Endothelial cell of umbilical vein (primary cell): ENCODE results near the gene CHL1. TPM values are rescaled to one million over a fixed set of nuclear protein-coding genes. Genes with fewer than 3 reads are reported as not detected.

ENCODE experiments used
- BruUV-seq: library from RNA; stranded (reverse); fragments of 400-500 nt; replicated peaks from 2 replicates; lab custom pipeline; 2021; lab: Mats Ljungman, UMichigan
- CTCF ChIA-PET: fragments of 300-600, 350-600 bp; sonication (Branson Sonifier 250); formaldehyde crosslinking; loops from one replicate; lab custom pipeline; 2021; ENCODE audit warnings: antibody characterized with exemption, inconsistent platforms; lab: Charles Lee
- POLR2A ChIA-PET: fragments of 300-600, 350-600 bp; sonication (Branson Sonifier 250); formaldehyde crosslinking; loops from one replicate; lab custom pipeline; 2021; ENCODE audit warnings: antibody characterized with exemption, inconsistent platforms; lab: Charles Lee
- DNase-seq: peaks from one replicate; pipeline ENCODE4 v3.0.0-alpha.2; 2011; ENCODE audit warnings: low read depth, low spot score
- FAIRE-seq: peaks from 2 replicates; lab custom pipeline; 2011; peaks lifted over from hg19 to GRCh38; lab: Jason Lieb, UNC
- H2AFZ ChIP-seq: 2 replicates; pipeline ENCODE4 v1.6.0; 2012; ENCODE audit warnings: low read depth, low read length, control low read depth, inconsistent platforms
- H3K27ac ChIP-seq: 2 replicates; pipeline ENCODE4 v1.5.1; 2011; ENCODE audit warnings: low read depth, mild to moderate bottlenecking, control low read depth, low read length, moderate library complexity; ENCODE audit not compliant: insufficient read depth
- H3K27me3 ChIP-seq, 2 experiments: 2 replicates each; pipeline versions ENCODE4 v1.6.0 to v1.6.1; 2011; ENCODE audit warnings: low read length in 2 of 2, mixed read lengths in 1 of 2; ENCODE audit not compliant: control insufficient read depth in 2 of 2, insufficient read depth in 2 of 2
- H3K36me3 ChIP-seq, 2 experiments: 2 replicates in 1 of 2; 3 replicates in 1 of 2; pipeline ENCODE4 v1.5.1; 2011; ENCODE audit warnings: low read length in 2 of 2, mild to moderate bottlenecking in 1 of 2, moderate library complexity in 1 of 2; ENCODE audit not compliant: control insufficient read depth in 2 of 2, insufficient read depth in 2 of 2; ENCODE audit errors: extremely low read depth in 1 of 2
- H3K4me1 ChIP-seq: 3 replicates; pipeline ENCODE4 v1.5.1; 2011; ENCODE audit warnings: mild to moderate bottlenecking, low read length; ENCODE audit not compliant: control insufficient read depth, insufficient read depth; ENCODE audit errors: extremely low read depth
- H3K4me2 ChIP-seq: 2 replicates; pipeline ENCODE4 v1.6.1; 2011; ENCODE audit warnings: low read length, control low read depth, mixed read lengths; ENCODE audit not compliant: insufficient read depth
- H3K4me3 ChIP-seq, 3 experiments: fragments of 200-600 bp in 1 of 3; sonication (generic), shearing (Covaris generic) in 1 of 3; replicated peaks in 1 of 3; 2 replicates each; pipeline ENCODE4 v1.5.1; 2011 to 2016; ENCODE audit warnings: control low read depth in 3 of 3, low read length in 3 of 3, mild to moderate bottlenecking in 2 of 3, inconsistent platforms in 1 of 3, low read depth in 1 of 3, moderate library complexity in 1 of 3; ENCODE audit not compliant: insufficient read depth in 1 of 3
- H3K79me2 ChIP-seq: 2 replicates; pipeline ENCODE4 v1.6.0; 2012; ENCODE audit warnings: low read length, inconsistent platforms; ENCODE audit not compliant: control insufficient read depth, insufficient read depth
- H3K9ac ChIP-seq: replicated peaks from 2 replicates; pipeline ENCODE3; 2011; ENCODE audit warnings: low read length, control low read depth; ENCODE audit not compliant: insufficient read depth; ENCODE audit errors: extremely low read depth
- H3K9me1 ChIP-seq: replicated peaks from 3 replicates; pipeline ENCODE4 v1.6.0; 2011; ENCODE audit warnings: mild to moderate bottlenecking, low read length; ENCODE audit not compliant: control insufficient read depth, insufficient read depth; ENCODE audit errors: extremely low read depth
- H3K9me3 ChIP-seq: replicated peaks from 2 replicates; pipeline ENCODE4 v1.5.1; 2012; ENCODE audit warnings: low read length, inconsistent platforms; ENCODE audit not compliant: control insufficient read depth, insufficient read depth
- H4K20me1 ChIP-seq: replicated peaks from 2 replicates; pipeline ENCODE3; 2011; ENCODE audit warnings: mild to moderate bottlenecking, low read length; ENCODE audit not compliant: control insufficient read depth, insufficient read depth; ENCODE audit errors: extremely low read depth
- EZH2 ChIP-seq: IDR thresholded peaks from 2 replicates; pipeline ENCODE4 v1.6.1; 2012; ENCODE audit warnings: borderline replicate concordance, low read depth, mild to moderate bottlenecking, moderate library complexity, low read length, inconsistent platforms; ENCODE audit not compliant: severe bottlenecking
- FOS ChIP-seq: IDR thresholded peaks from 2 replicates; pipeline ENCODE4 v1.6.1; 2011; ENCODE audit warnings: mild to moderate bottlenecking, low read length, moderate library complexity, borderline replicate concordance; ENCODE audit not compliant: insufficient read depth
- GATA2 ChIP-seq: IDR thresholded peaks from 2 replicates; pipeline ENCODE4 v1.7.0; 2011; ENCODE audit warnings: low read depth, mild to moderate bottlenecking, moderate library complexity, mixed read lengths, low read length; ENCODE audit not compliant: insufficient read length, insufficient read depth
- JUN ChIP-seq: IDR thresholded peaks from 2 replicates; pipeline ENCODE4 v1.6.1; 2011; ENCODE audit warnings: borderline replicate concordance, low read depth; ENCODE audit not compliant: insufficient read length, insufficient read depth
- MYC ChIP-seq: IDR thresholded peaks from one replicate; pipeline ENCODE4 v1.6.1; 2011; ENCODE audit warnings: mild to moderate bottlenecking, low read depth, low read length
- POLR2A ChIP-seq: IDR thresholded peaks from 2 replicates; pipeline ENCODE4 v1.6.1; 2012; ENCODE audit warnings: low read depth, mild to moderate bottlenecking, control low read depth, low read length
- POLR2AphosphoS5 ChIP-seq: IDR thresholded peaks from 2 replicates; pipeline ENCODE4 v1.6.1; 2012; ENCODE audit warnings: low read depth, mild to moderate bottlenecking, control low read depth, low read length, moderate library complexity; ENCODE audit not compliant: insufficient read depth
- dilution Hi-C: fragments of 300-500 bp; cut with MboI; formaldehyde crosslinking; loops from one replicate; pipeline ENCODE4 v1.15.0; 2019; ENCODE audit warnings: low sequenced_read_pairs; ENCODE audit not compliant: extremely low pct_ligation_motif_present
- intact Hi-C: fragments of 100-400 bp; cut with micrococcal nuclease; formaldehyde crosslinking; loops from one replicate; pipeline ENCODE4 v1.10.0; 2022
- polyA plus RNA-seq, 4 experiments: library from polyadenylated mRNA; depleted of rRNA in 3 of 4; stranded (reverse) in 3 of 4; unstranded in 1 of 4; fragments of >200 nt; gene quantifications; 2 replicates each; pipeline versions ENCODE4 v1.2.1 to v1.2.3, GENCODE V29; 2011 to 2012; ENCODE audit warnings: missing spikeins in 1 of 4
- total RNA-seq: library from RNA; stranded (reverse); gene quantifications from 2 replicates; pipeline ENCODE4 v1.2.3, GENCODE V29; 2021
- TF ChIP-seq, protein P1 (sequence below): IDR thresholded peaks from 2 replicates; pipeline ENCODE4 v1.6.1; 2011; ENCODE audit not compliant: insufficient read depth, insufficient read length
- TF ChIP-seq, protein P2 (sequence below), 2 donors: IDR thresholded peaks; 1 replicate in 1 of 2; 2 replicates in 1 of 2; pipeline ENCODE4 v1.5.1; 2011; ENCODE audit warnings: low read length in 2 of 2, mild to moderate bottlenecking in 2 of 2, moderate library complexity in 2 of 2, control low read depth in 1 of 2, inconsistent platforms in 1 of 2, low read depth in 1 of 2; ENCODE audit not compliant: insufficient read depth in 1 of 2; ENCODE audit errors: extremely low read depth in 1 of 2

Gene CHL1
- total and polyA plus RNA-seq, 2 donors (not counting 3 experiments of a cell fraction or from before 2014, with no cell fraction given) = not detected

DNA sequence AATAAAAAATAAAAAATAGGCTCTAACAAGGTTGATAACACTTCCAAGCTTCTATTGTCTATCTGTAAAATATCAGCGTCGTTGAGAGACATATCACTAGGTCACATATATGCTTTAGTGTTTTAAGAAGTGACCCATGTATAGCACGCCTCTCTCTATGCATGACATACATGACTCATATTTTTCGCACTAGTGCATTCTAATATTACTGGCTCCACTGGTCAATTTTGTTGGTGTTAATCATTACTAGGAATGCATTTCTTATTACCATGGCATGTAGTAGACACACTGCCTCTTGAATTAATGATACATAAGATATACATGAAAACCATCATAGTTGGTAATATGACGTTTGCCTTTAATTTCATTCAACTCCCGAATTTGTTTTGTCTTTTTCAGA lies 203.1 kb downstream of the CHL1 start:
- Histone ChIP-seq H3K9ac (no peak overlapping the region), H2AFZ (no peak overlapping the region), H3K4me1 (no peaks in the 10 kb centered on the region), H3K27ac (no peak overlapping the region), H3K9me1 (no peaks in the 10 kb centered on the region), H3K27me3 (no peaks in the 10 kb centered on the region), H4K20me1 (no peaks in the 10 kb centered on the region), H3K36me3 (no peaks in the 10 kb centered on the region), H3K79me2 (no peaks in the 10 kb centered on the region), H3K4me2 (no peak overlapping the region), H3K9me3 (peaks cover 2% of the 10 kb centered on the region), H3K4me3 (no peak overlapping the region)
- DNase-seq (no peak), FAIRE-seq (no peak)
- CTCF ChIA-PET = no interaction called here
- intact Hi-C loops = no loop called here
- POLR2A ChIA-PET = no interaction called here
- dilution Hi-C loops = no loop called here
- no TSS peak for BruUV-seq
- no peak for TF ChIP-seq POLR2A
- no peak for TF ChIP-seq GATA2
- no peak for TF ChIP-seq FOS
- no peak for TF ChIP-seq POLR2AphosphoS5
- TF ChIP-seq, protein P1, sequence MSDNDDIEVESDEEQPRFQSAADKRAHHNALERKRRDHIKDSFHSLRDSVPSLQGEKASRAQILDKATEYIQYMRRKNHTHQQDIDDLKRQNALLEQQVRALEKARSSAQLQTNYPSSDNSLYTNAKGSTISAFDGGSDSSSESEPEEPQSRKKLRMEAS = no peak
- no peak for TF ChIP-seq JUN
- TF ChIP-seq EZH2 = no peak
- TF ChIP-seq, protein P2, sequence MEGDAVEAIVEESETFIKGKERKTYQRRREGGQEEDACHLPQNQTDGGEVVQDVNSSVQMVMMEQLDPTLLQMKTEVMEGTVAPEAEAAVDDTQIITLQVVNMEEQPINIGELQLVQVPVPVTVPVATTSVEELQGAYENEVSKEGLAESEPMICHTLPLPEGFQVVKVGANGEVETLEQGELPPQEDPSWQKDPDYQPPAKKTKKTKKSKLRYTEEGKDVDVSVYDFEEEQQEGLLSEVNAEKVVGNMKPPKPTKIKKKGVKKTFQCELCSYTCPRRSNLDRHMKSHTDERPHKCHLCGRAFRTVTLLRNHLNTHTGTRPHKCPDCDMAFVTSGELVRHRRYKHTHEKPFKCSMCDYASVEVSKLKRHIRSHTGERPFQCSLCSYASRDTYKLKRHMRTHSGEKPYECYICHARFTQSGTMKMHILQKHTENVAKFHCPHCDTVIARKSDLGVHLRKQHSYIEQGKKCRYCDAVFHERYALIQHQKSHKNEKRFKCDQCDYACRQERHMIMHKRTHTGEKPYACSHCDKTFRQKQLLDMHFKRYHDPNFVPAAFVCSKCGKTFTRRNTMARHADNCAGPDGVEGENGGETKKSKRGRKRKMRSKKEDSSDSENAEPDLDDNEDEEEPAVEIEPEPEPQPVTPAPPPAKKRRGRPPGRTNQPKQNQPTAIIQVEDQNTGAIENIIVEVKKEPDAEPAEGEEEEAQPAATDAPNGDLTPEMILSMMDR (IDR thresholded peaks at IDR 0.05; ENCODE audit: extremely low read depth in 1 of 2, insufficient read depth in 1 of 2, low read depth in 1 of 2, low read length in 2 of 2) = no peak
- TF ChIP-seq MYC = no peak
